ENCODE results near the gene UBLCP1.

The UBLCP1 gene

GRCh38 chr5:159313197-159313596 is 50.1 kb downstream of the UBLCP1 start:
- no peak for DNase-seq (ENCODE audit: low spot score)

- DNase-seq (ENCODE audit: low spot score), result peak; percentile 56
Measured at GRCh38 chr5:159316519-159317383, 53.7 kb downstream of the UBLCP1 start.

GRCh38 chr5:159317849-159318248 is 54.8 kb downstream of the UBLCP1 start:
- no peak for DNase-seq (ENCODE audit: low spot score)

GRCh38 chr5:159318448-159318847 is 55.4 kb downstream of the UBLCP1 start:
- no peak for DNase-seq (ENCODE audit: low spot score)

GRCh38 chr5:159319363-159319762 is 56.3 kb downstream of the UBLCP1 start:
- DNase-seq (ENCODE audit: low spot score), result no peak

GRCh38 chr5:159319832-159320231 is 56.7 kb downstream of the UBLCP1 start:
- no peak for DNase-seq (ENCODE audit: low spot score)

GRCh38 chr5:159322180-159322579 is 59.1 kb downstream of the UBLCP1 start:
- DNase-seq (ENCODE audit: low spot score), result no peak

- peak; percentile 88 for DNase-seq (ENCODE audit: low spot score)
Measured at GRCh38 chr5:159324102-159324755, 61.1 kb downstream of the UBLCP1 start.

- DNase-seq (ENCODE audit: low spot score), result no peak
Measured at GRCh38 chr5:159324986-159325385, 61.9 kb downstream of the UBLCP1 start.

GRCh38 chr5:159330131-159330800 is 67.2 kb downstream of the UBLCP1 start, which contains the start of gene IL12B:
IL12B (minus strand) TSS chr5:159330487; CDS start chr5:159326782, 3,705 bp downstream.
- DNase-seq (ENCODE audit: low spot score), result peak; percentile 56

GRCh38 chr5:159331093-159331973 is 68.2 kb downstream of the UBLCP1 start:
- DNase-seq (ENCODE audit: low spot score), result peak; percentile 82

- DNase-seq (ENCODE audit: low spot score), result no peak
Measured at GRCh38 chr5:159332800-159333544, 69.9 kb downstream of the UBLCP1 start.

- DNase-seq (ENCODE audit: low spot score), result no peak
Measured at GRCh38 chr5:159333545-159333925, 70.4 kb downstream of the UBLCP1 start.

Data from AG20443 (cell line).